ENCODE measurements around the gene CXCL8.

The CXCL8 gene

GRCh38 chr4:73742490-73743160, 2.3 kb downstream of the CXCL8 start:
- Histone ChIP-seq H3K9me2 (replicated peaks; ENCODE audit: low read depth, low read length) (no peaks in the 10 kb centered on the region), H3K4me1 (ENCODE audit: insufficient read depth, low read length, poor library complexity, severe bottlenecking) (no peaks in the 10 kb centered on the region), H3F3A (ENCODE audit: low read depth) (no peaks in the 10 kb centered on the region), H3K27me3 (ENCODE audit: insufficient read depth, low read length, poor library complexity, severe bottlenecking) (peaks cover under 1% of the 10 kb centered on the region), H3K9ac (ENCODE audit: low read depth, low read length, poor library complexity, severe bottlenecking) (no peak overlapping the region), H4K20me1 (ENCODE audit: insufficient read depth, low read length, poor library complexity, severe bottlenecking) (no peaks in the 10 kb centered on the region), H3K9me3 (ENCODE audit: insufficient read depth, low read depth, low read length) (no peaks in the 10 kb centered on the region), H2AFZ (ENCODE audit: low read length) (no peak overlapping the region), H3K79me2 (ENCODE audit: insufficient read depth, low read length) (no peaks in the 10 kb centered on the region), H3K4me3 (ENCODE audit: low read length, poor library complexity, severe bottlenecking) (no peak overlapping the region), H3K4me2 (ENCODE audit: low read depth, low read length, poor library complexity, severe bottlenecking) (no peak overlapping the region), H3K36me3 (ENCODE audit: insufficient read depth, low read length) (no peaks in the 10 kb centered on the region)
- TF ChIP-seq, protein P1, sequence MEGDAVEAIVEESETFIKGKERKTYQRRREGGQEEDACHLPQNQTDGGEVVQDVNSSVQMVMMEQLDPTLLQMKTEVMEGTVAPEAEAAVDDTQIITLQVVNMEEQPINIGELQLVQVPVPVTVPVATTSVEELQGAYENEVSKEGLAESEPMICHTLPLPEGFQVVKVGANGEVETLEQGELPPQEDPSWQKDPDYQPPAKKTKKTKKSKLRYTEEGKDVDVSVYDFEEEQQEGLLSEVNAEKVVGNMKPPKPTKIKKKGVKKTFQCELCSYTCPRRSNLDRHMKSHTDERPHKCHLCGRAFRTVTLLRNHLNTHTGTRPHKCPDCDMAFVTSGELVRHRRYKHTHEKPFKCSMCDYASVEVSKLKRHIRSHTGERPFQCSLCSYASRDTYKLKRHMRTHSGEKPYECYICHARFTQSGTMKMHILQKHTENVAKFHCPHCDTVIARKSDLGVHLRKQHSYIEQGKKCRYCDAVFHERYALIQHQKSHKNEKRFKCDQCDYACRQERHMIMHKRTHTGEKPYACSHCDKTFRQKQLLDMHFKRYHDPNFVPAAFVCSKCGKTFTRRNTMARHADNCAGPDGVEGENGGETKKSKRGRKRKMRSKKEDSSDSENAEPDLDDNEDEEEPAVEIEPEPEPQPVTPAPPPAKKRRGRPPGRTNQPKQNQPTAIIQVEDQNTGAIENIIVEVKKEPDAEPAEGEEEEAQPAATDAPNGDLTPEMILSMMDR (conservative IDR thresholded peaks at IDR 0.05; ENCODE audit: low read length) = no peak
- no peak for TF ChIP-seq EZH2phosphoT487 (IDR thresholded peaks at IDR 0.05; ENCODE audit: borderline replicate concordance)

GRCh38 chr4:73743281-73743680, 2.9 kb downstream of the CXCL8 start:
- TF ChIP-seq, protein P1 (conservative IDR thresholded peaks at IDR 0.05; ENCODE audit: low read length) = no peak
- no peak for TF ChIP-seq EZH2phosphoT487 (IDR thresholded peaks at IDR 0.05; ENCODE audit: borderline replicate concordance)

GRCh38 chr4:73743795-73744194, 3.4 kb downstream of the CXCL8 start:
- H3K36me3 ChIP-seq (ENCODE audit: insufficient read depth, low read length) = no peaks in the 10 kb centered on the region
- H3K27me3 ChIP-seq (ENCODE audit: insufficient read depth, low read length, poor library complexity, severe bottlenecking) = peaks cover 3% of the 10 kb centered on the region
- H3K9ac ChIP-seq (ENCODE audit: low read depth, low read length, poor library complexity, severe bottlenecking) = no peak overlapping the region
- H3K4me1 ChIP-seq (ENCODE audit: insufficient read depth, low read length, poor library complexity, severe bottlenecking) = no peaks in the 10 kb centered on the region
- TF ChIP-seq EZH2phosphoT487 (IDR thresholded peaks at IDR 0.05; ENCODE audit: borderline replicate concordance) = no peak
- TF ChIP-seq, protein P1 (conservative IDR thresholded peaks at IDR 0.05; ENCODE audit: low read length) = no peak
- no peak overlapping the region for H3K4me2 ChIP-seq (ENCODE audit: low read depth, low read length, poor library complexity, severe bottlenecking)
- no peaks in the 10 kb centered on the region for H3K9me2 ChIP-seq (replicated peaks; ENCODE audit: low read depth, low read length)
- H3F3A ChIP-seq (ENCODE audit: low read depth) = no peaks in the 10 kb centered on the region
- H3K4me3 ChIP-seq (ENCODE audit: low read length, poor library complexity, severe bottlenecking) = no peak overlapping the region
- no peaks in the 10 kb centered on the region for H3K79me2 ChIP-seq (ENCODE audit: insufficient read depth, low read length)
- H4K20me1 ChIP-seq (ENCODE audit: insufficient read depth, low read length, poor library complexity, severe bottlenecking) = no peaks in the 10 kb centered on the region
- no peaks in the 10 kb centered on the region for H3K9me3 ChIP-seq (ENCODE audit: insufficient read depth, low read depth, low read length)
- H2AFZ ChIP-seq (ENCODE audit: low read length) = no peak overlapping the region

More at GRCh38 chr4:73743281-73743680, 2.9 kb downstream of the CXCL8 start:
- H3K4me1 ChIP-seq (ENCODE audit: insufficient read depth, low read length, poor library complexity, severe bottlenecking) = no peaks in the 10 kb centered on the region
- no peaks in the 10 kb centered on the region for H3K79me2 ChIP-seq (ENCODE audit: insufficient read depth, low read length)
- no peaks in the 10 kb centered on the region for H3K9me3 ChIP-seq (ENCODE audit: insufficient read depth, low read depth, low read length)
- H3K27me3 ChIP-seq (ENCODE audit: insufficient read depth, low read length, poor library complexity, severe bottlenecking) = peaks cover 3% of the 10 kb centered on the region
- no peak overlapping the region for H3K4me3 ChIP-seq (ENCODE audit: low read length, poor library complexity, severe bottlenecking)
- H3K9ac ChIP-seq (ENCODE audit: low read depth, low read length, poor library complexity, severe bottlenecking) = no peak overlapping the region
- no peak overlapping the region for H3K4me2 ChIP-seq (ENCODE audit: low read depth, low read length, poor library complexity, severe bottlenecking)
- no peaks in the 10 kb centered on the region for H3F3A ChIP-seq (ENCODE audit: low read depth)
- H2AFZ ChIP-seq (ENCODE audit: low read length) = no peak overlapping the region
- no peaks in the 10 kb centered on the region for H4K20me1 ChIP-seq (ENCODE audit: insufficient read depth, low read length, poor library complexity, severe bottlenecking)
- H3K9me2 ChIP-seq (replicated peaks; ENCODE audit: low read depth, low read length) = no peaks in the 10 kb centered on the region
- no peaks in the 10 kb centered on the region for H3K36me3 ChIP-seq (ENCODE audit: insufficient read depth, low read length)
